ENCODE measurements around the gene RSPO4.
"Not testable (repeated sequence)": the region's sequence is repeated elsewhere in the genome, so short reads cannot be mapped to it uniquely, and the experiment has no call there.

The RSPO4 gene

DNA sequence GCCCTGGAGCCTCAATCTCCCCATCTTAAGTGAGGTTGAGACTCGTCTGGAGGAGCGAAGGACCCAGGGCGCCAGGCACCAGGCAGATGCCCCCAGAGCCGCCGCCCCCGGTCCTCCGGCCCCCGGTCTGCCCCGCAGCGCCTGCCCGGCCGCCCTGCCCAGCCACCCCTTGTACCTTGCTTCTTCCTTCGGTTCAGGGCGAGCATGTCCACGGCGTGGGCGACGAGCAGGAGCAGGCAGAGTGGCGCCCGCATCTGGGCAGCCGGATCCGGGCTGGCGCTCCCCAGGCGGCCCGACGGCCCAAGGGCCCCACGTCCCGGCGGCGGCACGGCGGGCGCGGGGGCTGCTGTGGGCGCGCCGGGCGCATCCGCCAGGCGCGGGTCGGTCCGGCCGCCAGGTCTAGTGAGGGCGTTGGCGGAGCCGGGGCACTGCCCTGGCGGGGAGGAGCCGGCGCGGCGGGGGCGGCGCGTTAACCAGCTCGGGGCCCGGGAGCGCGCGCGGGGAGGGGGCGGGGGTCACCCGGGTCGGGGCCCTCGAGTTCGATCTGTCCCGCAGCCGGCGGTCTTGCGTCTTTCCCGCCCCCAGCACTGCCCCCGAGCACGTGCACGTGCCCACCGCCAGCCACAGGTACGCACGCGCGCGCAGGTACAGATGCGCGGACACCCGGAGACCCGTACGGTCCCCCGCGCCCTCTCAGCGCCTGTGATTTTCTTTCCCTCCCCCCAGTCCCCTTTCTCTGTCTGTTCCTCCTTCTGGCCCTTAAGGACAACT is at the start of gene RSPO4:
Gene RSPO4 (minus strand): TSS at position 401 of the 771 bp plus-strand sequence. CDS start 147 bp downstream, at position 254.
- DNase-seq: no peak

DNA sequence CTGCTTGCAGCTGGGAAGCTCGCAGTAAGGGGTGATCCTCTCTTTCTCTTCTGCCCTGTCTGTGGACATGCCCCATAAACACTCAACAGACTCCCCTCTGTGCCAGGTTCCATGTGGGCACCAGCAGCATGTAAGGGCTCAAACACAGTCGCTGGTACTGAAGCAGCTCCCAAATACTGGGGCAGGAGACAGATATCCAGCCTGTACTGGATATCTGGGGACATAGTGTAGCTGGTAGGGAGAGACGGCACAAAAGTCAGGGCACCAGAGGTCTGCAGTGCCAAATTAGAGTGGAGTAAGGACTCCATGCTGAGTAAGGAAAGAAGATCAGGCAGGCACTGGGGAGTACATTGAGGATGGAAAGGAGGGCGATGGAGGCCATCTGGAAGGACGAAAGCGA is 48.3 kb upstream of the RSPO4 start:
- no peak for DNase-seq

DNA sequence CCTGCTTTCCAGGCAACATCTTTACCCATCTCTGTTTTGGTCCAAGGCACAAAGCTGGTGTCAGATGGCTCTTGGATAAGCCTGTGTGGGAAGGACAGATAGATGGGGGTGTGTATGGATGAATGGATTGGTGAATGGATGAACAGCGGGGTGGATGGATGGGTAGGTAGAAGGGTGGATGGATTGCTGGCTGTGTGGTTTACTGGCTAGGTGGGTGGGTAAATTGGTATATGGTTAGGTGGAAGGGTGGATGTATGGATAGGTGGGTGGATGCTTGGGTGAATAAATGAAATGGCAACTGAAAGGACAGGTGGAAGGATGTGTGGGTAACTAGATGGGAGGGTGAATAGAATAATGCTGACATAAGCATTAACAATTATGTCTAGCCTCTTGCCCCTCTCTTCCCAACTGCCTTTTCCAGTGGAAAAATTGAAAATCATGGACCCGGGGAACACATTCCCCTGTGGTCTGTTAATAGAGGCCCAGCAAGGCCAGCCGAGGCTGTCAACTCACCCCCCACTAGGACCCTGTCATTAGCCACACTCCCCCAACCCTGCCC is 43.8 kb upstream of the RSPO4 start:
- DNase-seq: no peak

- DNase-seq: no peak
Observed at GRCh38 chr20:1041845-1042390, 39.8 kb upstream of the RSPO4 start.

GRCh38 chr20:1038205-1038604 is 36.1 kb upstream of the RSPO4 start:
- no peak for DNase-seq

DNA sequence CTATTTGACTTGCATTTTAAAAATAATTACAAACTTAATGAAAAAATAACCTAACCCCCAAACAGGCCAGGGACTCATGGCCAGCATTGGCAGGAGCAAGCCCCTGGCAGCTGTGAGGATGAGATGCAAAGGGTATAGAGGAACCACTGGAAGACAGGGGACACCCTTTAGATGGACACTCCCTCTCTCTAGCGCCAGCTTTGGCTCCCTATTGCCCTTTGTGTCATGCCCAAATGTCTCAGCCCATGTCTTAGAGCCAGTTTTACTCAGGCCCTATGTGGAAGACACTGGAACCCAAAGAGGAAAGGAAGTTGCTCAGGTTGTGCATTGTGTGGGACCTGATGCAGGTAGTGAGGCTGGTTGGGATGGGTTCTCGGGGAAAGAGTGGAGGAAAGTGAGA is 34.9 kb upstream of the RSPO4 start:
- no peak for DNase-seq

- DNase-seq: no peak
Observed at GRCh38 chr20:1035466-1035865, 33.4 kb upstream of the RSPO4 start.

- no peak for DNase-seq
Observed at GRCh38 chr20:1034415-1034789, 32.3 kb upstream of the RSPO4 start.

- no peak for DNase-seq
Observed at GRCh38 chr20:1033751-1034414, 31.8 kb upstream of the RSPO4 start.

- no peak for DNase-seq
Observed at GRCh38 chr20:1029980-1030379, 27.9 kb upstream of the RSPO4 start.

- not testable (repeated sequence) for DNase-seq
Observed at GRCh38 chr20:1026214-1026613, 24.1 kb upstream of the RSPO4 start.

GRCh38 chr20:1022871-1023270 is 20.8 kb upstream of the RSPO4 start:
- no peak for DNase-seq

- DNase-seq: no peak
Observed at GRCh38 chr20:1020614-1021013, 18.5 kb upstream of the RSPO4 start.

GRCh38 chr20:1019344-1019743 is 17.2 kb upstream of the RSPO4 start:
- no peak for DNase-seq

DNA sequence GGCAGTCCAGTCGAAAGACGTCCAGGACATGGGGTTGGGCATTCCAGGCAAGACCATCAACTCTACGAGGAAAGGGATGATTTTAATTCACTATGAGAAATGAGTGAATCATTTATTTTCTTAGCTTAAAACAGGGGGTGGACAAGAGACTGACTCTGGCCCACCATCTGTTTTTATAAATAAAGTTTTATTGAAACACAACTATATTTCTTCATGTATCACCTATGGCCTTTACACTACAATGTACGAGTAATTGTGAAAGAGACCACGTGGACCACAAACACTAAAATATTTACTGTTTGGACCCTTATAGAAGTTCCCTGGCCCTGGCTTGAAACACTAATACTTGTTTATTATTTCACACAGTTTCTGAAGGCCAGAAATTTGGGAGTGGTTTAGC is 15.6 kb upstream of the RSPO4 start:
- no peak for DNase-seq

DNA sequence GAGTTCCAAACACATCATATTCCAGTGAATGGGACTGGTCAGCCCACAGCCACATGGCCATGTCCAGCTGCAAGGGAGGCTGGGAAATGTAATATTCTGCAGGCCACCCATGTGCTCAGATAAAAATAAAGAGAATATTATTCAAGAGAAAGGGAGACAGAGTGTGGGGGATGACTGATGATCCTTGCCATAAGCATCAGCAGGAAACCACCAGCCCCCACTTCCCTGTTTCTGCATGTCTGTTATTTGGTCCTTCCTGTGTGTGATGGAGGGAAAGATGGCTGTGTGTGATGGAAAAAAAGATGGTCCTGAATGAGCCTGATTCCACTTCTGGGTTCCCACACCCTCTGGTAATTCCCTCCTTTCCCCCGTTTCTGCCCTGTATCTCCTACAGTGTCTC is 13.1 kb upstream of the RSPO4 start:
- DNase-seq: no peak

GRCh38 chr20:1014471-1014870 is 12.4 kb upstream of the RSPO4 start:
- no peak for DNase-seq

DNA sequence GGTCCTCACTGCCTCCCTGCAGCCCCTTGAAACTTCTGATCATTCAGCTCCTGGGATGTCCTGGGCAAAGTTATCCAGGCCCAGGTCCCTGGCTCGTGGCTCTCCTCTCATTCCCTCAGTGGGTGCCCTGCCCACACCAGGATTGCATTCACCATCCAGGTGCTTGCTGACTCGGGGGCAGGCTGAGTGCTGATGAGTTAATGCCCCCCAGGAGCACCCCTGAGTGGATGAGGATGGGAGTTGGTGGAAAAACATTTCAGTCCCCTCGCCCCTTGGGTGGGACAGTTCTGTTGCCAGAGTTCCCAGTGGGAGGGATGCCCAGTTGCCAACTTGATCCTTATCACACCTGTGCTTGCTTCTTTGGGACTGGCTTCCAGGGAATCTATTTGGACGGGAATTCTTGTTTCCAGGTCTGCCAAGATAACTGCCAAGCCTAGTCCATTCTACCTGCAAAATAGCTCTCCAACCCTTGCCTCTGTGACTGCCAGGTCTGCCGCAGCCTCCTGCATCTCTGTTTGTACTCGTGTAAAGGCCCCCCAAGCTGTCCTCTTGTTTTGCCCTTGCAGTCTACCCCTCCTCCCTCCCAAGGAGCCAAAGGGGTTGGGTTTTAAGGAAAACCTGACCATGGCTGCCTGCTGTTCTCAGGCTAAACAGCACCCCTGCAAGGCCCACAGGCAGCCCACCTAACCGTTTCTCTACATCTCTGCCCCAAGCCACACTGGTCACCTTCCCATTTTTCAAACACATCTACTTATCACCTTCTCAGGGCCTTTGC is 11.6 kb upstream of the RSPO4 start:
- no peak for DNase-seq

DNA sequence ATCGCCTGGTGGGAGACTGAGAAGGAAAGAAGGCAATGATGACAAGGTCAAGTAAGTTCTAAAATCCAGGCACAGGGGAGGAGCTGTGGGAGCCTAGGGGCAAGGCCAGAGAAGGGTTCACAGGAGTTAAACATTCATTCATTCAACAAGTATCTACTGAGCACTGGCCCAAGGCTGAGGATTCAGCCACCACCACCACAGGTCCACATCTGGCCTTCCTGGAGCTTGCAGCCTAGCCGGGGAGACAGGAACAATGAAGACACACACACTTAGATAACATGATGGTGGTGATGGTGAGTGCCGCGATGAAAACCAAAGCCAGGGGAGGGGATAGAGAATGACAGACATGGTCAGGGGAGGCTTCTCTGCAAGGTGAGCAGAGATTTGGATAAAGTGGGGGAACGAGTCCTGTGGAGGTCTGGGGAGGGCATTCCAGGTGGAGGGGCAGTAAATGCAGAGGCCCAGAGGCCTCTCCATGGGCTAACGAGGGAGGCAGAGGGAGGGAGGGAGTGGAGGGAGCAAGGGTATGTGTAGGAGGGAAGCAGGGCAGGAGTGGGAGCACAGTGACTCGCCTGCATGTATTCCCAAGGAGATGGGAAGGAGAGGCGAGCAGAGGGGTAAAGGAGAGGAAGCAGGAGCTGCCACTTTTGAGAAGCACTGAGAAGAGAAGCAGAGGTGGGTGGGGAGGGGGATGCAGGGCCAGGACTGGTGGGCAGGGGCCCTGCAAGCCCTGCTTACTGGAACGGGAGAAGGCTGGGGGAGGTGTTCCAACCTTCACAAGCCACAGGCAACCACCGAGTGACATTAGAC is 10.5 kb upstream of the RSPO4 start:
- no peak for DNase-seq

GRCh38 chr20:1010659-1011058 is 8.5 kb upstream of the RSPO4 start:
- no peak for DNase-seq

- DNase-seq: no peak
Observed at GRCh38 chr20:1005452-1006027, 3.4 kb upstream of the RSPO4 start.
